SK-N-MC (cell line): ENCODE results near the gene PTPN4.
"Not testable (repeated sequence)": the region's sequence is repeated elsewhere in the genome, so short reads cannot be mapped to it uniquely, and the experiment has no call there.

Experiments
- DNase-seq: peaks from one replicate; pipeline ENCODE4 v3.0.0-alpha.2; 2011; ENCODE audit warnings: low read depth, low spot score
- H3K27ac ChIP-seq: fragments of 200-600 bp; sonication (generic); 2 replicates; pipeline ENCODE4 v1.5.1; 2016; ENCODE audit warnings: mixed run types
- H3K36me3 ChIP-seq: fragments of 200-600 bp; sonication (generic); 2 replicates; pipeline ENCODE4 v1.6.1; 2017; ENCODE audit warnings: antibody characterized with exemption, low read length, mixed read lengths; ENCODE audit not compliant: insufficient read depth
- H3K4me3 ChIP-seq: fragments of 200-600 bp; sonication (generic); 2 replicates; pipeline ENCODE4 v1.5.1; 2016
- H3K9ac ChIP-seq: fragments of 200-600 bp; sonication (generic); 2 replicates; pipeline ENCODE4 v1.8.0; 2017; ENCODE audit warnings: mixed run types, mixed read lengths; ENCODE audit not compliant: insufficient read length
- H3K9me3 ChIP-seq: fragments of 200-600 bp; sonication (generic); 2 replicates; pipeline ENCODE4 v1.6.1; 2017; ENCODE audit warnings: low read depth, mild to moderate bottlenecking, antibody characterized with exemption, low read length, moderate library complexity, mixed read lengths
- EZH2 ChIP-seq: fragments of 200-600 bp; sonication (generic); IDR thresholded peaks from one replicate; pipeline ENCODE4 v1.6.1; 2017; ENCODE audit warnings: antibody characterized with exemption
- FOXP2 ChIP-seq: optimal IDR thresholded peaks from 2 replicates; pipeline ENCODE3; 2011; ENCODE audit warnings: mild to moderate bottlenecking, moderate library complexity; ENCODE audit not compliant: insufficient read depth; ENCODE audit errors: extremely low read length, control extremely low read depth
- POLR2AphosphoS5 ChIP-seq: IDR thresholded peaks from 2 replicates; pipeline ENCODE4 v1.6.1; 2012; ENCODE audit warnings: mild to moderate bottlenecking, low read depth, low read length, borderline replicate concordance

Gene PTPN4

GRCh38 chr2:119800376-119800902 is 40.7 kb downstream of the PTPN4 start:
- H3K9me3 ChIP-seq = no peaks in the 10 kb centered on the region; the same call in 1 of the 2 replicates
- no peak overlapping the region for H3K9ac ChIP-seq

GRCh38 chr2:119801040-119801439 is 41.3 kb downstream of the PTPN4 start:
- no peaks in the 10 kb centered on the region; the same call in 1 of the 2 replicates for H3K9me3 ChIP-seq
- no peak overlapping the region for H3K9ac ChIP-seq
- TF ChIP-seq FOXP2 (no peak), POLR2AphosphoS5 (no peak), EZH2 (no peak)
- no peak overlapping the region for H3K4me3 ChIP-seq
- H3K27ac ChIP-seq = no peak overlapping the region
- no peaks in the 10 kb centered on the region for H3K36me3 ChIP-seq
- no peak for DNase-seq

More at GRCh38 chr2:119800376-119800902, 40.7 kb downstream of the PTPN4 start:
- TF ChIP-seq EZH2 = no peak
- no peak for TF ChIP-seq FOXP2
- no peak for TF ChIP-seq POLR2AphosphoS5
- Histone ChIP-seq H3K36me3 (no peaks in the 10 kb centered on the region), H3K4me3 (no peak overlapping the region), H3K27ac (no peak overlapping the region)
- DNase-seq = no peak

- H3K9ac ChIP-seq, H3K36me3 ChIP-seq, H3K27ac ChIP-seq, H3K4me3 ChIP-seq, DNase-seq, H3K9me3 ChIP-seq: not testable (repeated sequence)
Observed at GRCh38 chr2:119801989-119802388, 42.3 kb downstream of the PTPN4 start.

GRCh38 chr2:119803101-119803500 is 43.4 kb downstream of the PTPN4 start:
- TF ChIP-seq FOXP2 = no peak
- TF ChIP-seq POLR2AphosphoS5 = no peak
- TF ChIP-seq EZH2 = no peak
- no peak for DNase-seq

GRCh38 chr2:119804409-119804808 is 44.7 kb downstream of the PTPN4 start:
- not testable (repeated sequence) for DNase-seq, H3K9ac ChIP-seq, H3K36me3 ChIP-seq, H3K27ac ChIP-seq, H3K4me3 ChIP-seq, H3K9me3 ChIP-seq

More at GRCh38 chr2:119803101-119803500, 43.4 kb downstream of the PTPN4 start:
- Histone ChIP-seq H3K9ac (no peak overlapping the region), H3K9me3 (no peaks in the 10 kb centered on the region; the same call in 1 of the 2 replicates), H3K27ac (no peak overlapping the region), H3K36me3 (no peaks in the 10 kb centered on the region), H3K4me3 (no peak overlapping the region)

GRCh38 chr2:119808516-119809147 is 48.9 kb downstream of the PTPN4 start:
- 0 out of 2 replicates have a peak, but pooled peaks cover 4% of the 10 kb centered on the region for H3K36me3 ChIP-seq
- no peak for DNase-seq
- H3K4me3 ChIP-seq = peak overlapping the region; percentile 74
- no peak for TF ChIP-seq EZH2
- peak overlapping the region; percentile 89 for H3K27ac ChIP-seq
- H3K9ac ChIP-seq = peak overlapping the region; percentile 64
- H3K9me3 ChIP-seq = no peaks in the 10 kb centered on the region

GRCh38 chr2:119809339-119810048 is 49.8 kb downstream of the PTPN4 start:
- Histone ChIP-seq H3K9me3 (no peaks in the 10 kb centered on the region), H3K4me3 (peak overlapping the region; percentile 74), H3K9ac (peak overlapping the region; percentile 64), H3K36me3 (0 out of 2 replicates have a peak, but pooled peaks cover 4% of the 10 kb centered on the region), H3K27ac (peak overlapping the region; percentile 89)
- TF ChIP-seq FOXP2 (no peak), POLR2AphosphoS5 (no peak), EZH2 (no peak)
- no peak for DNase-seq

GRCh38 chr2:119810049-119810630 is 50.4 kb downstream of the PTPN4 start:
- H3K4me3 ChIP-seq = peak overlapping the region; percentile 74
- peak overlapping the region; percentile 89 for H3K27ac ChIP-seq
- H3K9me3 ChIP-seq = no peaks in the 10 kb centered on the region
- 0 out of 2 replicates have a peak, but pooled peaks cover 4% of the 10 kb centered on the region for H3K36me3 ChIP-seq
- TF ChIP-seq POLR2AphosphoS5 (no peak), FOXP2 (peak; percentile 22)
- peak; percentile 37 for DNase-seq
- peak overlapping the region; percentile 64 for H3K9ac ChIP-seq
